Breast epithelium (tissue), 3 donors: ENCODE measurements around the gene POU6F1.

ENCODE experiments used
- POLR2A ChIP-seq: fragments of 450-650 bp; IDR thresholded peaks from one replicate; pipeline ENCODE4 v1.6.1; 2016; ENCODE audit warnings: antibody characterized with exemption, mild to moderate bottlenecking, moderate library complexity
- POLR2AphosphoS5 ChIP-seq, 3 donors: sonication (generic); formaldehyde crosslinking; IDR thresholded peaks; one replicate each; pipeline ENCODE4 v1.6.1; 2017; ENCODE audit warnings: antibody characterized with exemption in 3 of 3
- TF ChIP-seq, protein P1 (sequence below), 3 donors: fragments of 450-650 bp; IDR thresholded peaks; one replicate each; pipeline ENCODE4 v1.5.1; 2016 to 2017; ENCODE audit warnings: antibody characterized with exemption in 3 of 3, mild to moderate bottlenecking in 3 of 3, moderate library complexity in 3 of 3

DNA sequence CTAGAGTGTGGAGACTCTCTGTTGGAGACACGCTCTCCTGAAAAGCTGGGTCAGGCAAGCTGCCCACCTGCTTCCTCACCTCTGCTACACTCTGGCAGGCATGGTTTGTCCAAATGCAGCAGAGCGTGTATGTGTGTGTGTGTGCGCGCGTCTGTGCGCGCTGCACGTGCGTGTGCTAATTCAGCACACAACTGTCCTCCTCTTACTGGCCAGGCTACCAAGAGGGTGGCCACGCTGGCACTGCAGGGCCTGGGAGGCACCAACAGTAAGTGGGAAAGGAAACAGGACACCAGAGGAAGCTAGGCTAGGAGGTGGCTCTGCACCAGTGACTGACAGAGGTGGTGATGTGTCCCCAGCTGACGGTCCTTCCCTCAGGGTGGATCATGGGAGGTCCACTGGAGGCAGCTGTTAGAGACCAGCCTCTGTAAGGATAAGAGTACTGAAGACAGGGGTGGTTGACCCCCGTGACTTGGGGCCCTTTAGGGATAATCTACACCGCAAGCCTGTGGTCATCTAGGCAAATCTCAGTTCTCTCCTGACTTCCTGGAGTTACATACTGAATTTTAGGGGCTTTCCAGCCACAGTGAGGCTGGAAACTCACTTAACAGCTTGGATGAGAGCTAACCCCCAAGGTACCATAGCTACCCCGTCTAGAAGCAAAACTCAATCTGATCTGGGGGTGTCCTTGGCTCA, 29.4 kb downstream of the POU6F1 start:
- TF ChIP-seq, protein P1, sequence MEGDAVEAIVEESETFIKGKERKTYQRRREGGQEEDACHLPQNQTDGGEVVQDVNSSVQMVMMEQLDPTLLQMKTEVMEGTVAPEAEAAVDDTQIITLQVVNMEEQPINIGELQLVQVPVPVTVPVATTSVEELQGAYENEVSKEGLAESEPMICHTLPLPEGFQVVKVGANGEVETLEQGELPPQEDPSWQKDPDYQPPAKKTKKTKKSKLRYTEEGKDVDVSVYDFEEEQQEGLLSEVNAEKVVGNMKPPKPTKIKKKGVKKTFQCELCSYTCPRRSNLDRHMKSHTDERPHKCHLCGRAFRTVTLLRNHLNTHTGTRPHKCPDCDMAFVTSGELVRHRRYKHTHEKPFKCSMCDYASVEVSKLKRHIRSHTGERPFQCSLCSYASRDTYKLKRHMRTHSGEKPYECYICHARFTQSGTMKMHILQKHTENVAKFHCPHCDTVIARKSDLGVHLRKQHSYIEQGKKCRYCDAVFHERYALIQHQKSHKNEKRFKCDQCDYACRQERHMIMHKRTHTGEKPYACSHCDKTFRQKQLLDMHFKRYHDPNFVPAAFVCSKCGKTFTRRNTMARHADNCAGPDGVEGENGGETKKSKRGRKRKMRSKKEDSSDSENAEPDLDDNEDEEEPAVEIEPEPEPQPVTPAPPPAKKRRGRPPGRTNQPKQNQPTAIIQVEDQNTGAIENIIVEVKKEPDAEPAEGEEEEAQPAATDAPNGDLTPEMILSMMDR (IDR thresholded peaks at IDR 0.05) = no peak
- TF ChIP-seq POLR2AphosphoS5 (IDR thresholded peaks at IDR 0.05) (no peak), POLR2A (no peak)
